ENCODE measurements around the gene HADHB.

DNA sequence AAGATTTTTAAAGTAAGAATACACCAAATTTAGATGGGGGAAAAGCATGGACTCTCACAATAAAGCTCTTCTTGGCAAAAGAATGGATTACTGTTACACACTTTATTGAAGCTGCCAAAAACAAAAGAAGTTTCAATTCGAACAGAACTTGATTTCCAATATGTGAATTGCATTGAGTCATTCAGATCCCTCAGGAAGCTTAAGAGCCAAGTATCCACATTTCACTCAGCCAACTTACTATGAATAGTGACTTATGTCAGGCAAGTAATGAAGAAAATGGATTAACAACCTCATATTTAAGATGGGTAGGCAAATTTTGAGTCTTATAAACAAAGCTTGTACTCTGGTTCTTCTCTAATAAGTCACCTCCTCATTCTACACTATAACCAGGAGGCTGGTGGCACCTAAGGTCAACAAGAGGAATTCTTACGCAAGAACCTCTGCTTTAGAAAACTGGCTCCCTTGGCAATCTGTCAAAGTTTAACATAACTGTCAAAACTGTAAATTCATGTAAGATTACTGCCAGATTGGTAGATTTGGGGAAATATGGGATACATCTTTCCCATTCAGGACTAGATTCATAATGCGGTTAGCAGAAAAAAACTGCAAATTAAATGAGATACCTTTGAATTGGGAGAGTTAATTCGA lies 6.3 kb upstream of the HADHB start:
- TF ChIP-seq EZH2 (IDR thresholded peaks at IDR 0.05; ENCODE audit: low read depth) = no peak
- TF ChIP-seq, protein P1, sequence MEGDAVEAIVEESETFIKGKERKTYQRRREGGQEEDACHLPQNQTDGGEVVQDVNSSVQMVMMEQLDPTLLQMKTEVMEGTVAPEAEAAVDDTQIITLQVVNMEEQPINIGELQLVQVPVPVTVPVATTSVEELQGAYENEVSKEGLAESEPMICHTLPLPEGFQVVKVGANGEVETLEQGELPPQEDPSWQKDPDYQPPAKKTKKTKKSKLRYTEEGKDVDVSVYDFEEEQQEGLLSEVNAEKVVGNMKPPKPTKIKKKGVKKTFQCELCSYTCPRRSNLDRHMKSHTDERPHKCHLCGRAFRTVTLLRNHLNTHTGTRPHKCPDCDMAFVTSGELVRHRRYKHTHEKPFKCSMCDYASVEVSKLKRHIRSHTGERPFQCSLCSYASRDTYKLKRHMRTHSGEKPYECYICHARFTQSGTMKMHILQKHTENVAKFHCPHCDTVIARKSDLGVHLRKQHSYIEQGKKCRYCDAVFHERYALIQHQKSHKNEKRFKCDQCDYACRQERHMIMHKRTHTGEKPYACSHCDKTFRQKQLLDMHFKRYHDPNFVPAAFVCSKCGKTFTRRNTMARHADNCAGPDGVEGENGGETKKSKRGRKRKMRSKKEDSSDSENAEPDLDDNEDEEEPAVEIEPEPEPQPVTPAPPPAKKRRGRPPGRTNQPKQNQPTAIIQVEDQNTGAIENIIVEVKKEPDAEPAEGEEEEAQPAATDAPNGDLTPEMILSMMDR (conservative IDR thresholded peaks at IDR 0.05) = no peak
